Esophagus muscularis mucosa (tissue), 3 donors: ENCODE measurements around the gene WFDC11.

Source experiments
- CTCF ChIP-seq, 3 experiments: fragments of 200-600 bp in 2 of 3; fragments of 450-650 bp in 1 of 3; sonication (generic) in 2 of 3; IDR thresholded peaks; one replicate each; pipeline ENCODE4 v1.5.1; 2017 to 2019; ENCODE audit warnings: antibody characterized with exemption in 3 of 3, mild to moderate bottlenecking in 2 of 3, moderate library complexity in 1 of 3
- POLR2A ChIP-seq: fragments of 450-650 bp; IDR thresholded peaks from one replicate; pipeline ENCODE4 v1.6.1; 2017; ENCODE audit warnings: antibody characterized with exemption, moderate library complexity, mild to moderate bottlenecking, low read depth
- POLR2AphosphoS5 ChIP-seq, 2 donors: sonication (generic); formaldehyde crosslinking; IDR thresholded peaks; one replicate each; pipeline ENCODE4 v1.6.1; 2017; ENCODE audit warnings: antibody characterized with exemption in 2 of 2

- TF ChIP-seq POLR2AphosphoS5 (IDR thresholded peaks at IDR 0.05) (no peak), POLR2A (no peak), CTCF (IDR thresholded peaks at IDR 0.05) (no peak)
These were observed 43.5 kb downstream of the WFDC11 start for GRCh38 chr20:45626540-45626939.
